ENCODE data around the gene MEIOSIN.

- TF ChIP-seq, protein P1, sequence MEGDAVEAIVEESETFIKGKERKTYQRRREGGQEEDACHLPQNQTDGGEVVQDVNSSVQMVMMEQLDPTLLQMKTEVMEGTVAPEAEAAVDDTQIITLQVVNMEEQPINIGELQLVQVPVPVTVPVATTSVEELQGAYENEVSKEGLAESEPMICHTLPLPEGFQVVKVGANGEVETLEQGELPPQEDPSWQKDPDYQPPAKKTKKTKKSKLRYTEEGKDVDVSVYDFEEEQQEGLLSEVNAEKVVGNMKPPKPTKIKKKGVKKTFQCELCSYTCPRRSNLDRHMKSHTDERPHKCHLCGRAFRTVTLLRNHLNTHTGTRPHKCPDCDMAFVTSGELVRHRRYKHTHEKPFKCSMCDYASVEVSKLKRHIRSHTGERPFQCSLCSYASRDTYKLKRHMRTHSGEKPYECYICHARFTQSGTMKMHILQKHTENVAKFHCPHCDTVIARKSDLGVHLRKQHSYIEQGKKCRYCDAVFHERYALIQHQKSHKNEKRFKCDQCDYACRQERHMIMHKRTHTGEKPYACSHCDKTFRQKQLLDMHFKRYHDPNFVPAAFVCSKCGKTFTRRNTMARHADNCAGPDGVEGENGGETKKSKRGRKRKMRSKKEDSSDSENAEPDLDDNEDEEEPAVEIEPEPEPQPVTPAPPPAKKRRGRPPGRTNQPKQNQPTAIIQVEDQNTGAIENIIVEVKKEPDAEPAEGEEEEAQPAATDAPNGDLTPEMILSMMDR (conservative IDR thresholded peaks at IDR 0.05; ENCODE audit: low read depth, low read length), result no peak
- TF ChIP-seq POLR2A (IDR thresholded peaks at IDR 0.05; ENCODE audit: low read depth, low read length) (no peak), SMC3 (IDR thresholded peaks at IDR 0.05; ENCODE audit: low read depth, low read length) (no peak), RAD21 (IDR thresholded peaks at IDR 0.05; ENCODE audit: low read length) (no peak), MXI1 (IDR thresholded peaks at IDR 0.05; ENCODE audit: borderline replicate concordance, low read depth, low read length) (no peak), RCOR1 (IDR thresholded peaks at IDR 0.05; ENCODE audit: insufficient replicate concordance, low read length) (no peak), CHD1 (IDR thresholded peaks at IDR 0.05; ENCODE audit: low read depth, low read length) (no peak)
- TF ChIP-seq, protein P2, sequence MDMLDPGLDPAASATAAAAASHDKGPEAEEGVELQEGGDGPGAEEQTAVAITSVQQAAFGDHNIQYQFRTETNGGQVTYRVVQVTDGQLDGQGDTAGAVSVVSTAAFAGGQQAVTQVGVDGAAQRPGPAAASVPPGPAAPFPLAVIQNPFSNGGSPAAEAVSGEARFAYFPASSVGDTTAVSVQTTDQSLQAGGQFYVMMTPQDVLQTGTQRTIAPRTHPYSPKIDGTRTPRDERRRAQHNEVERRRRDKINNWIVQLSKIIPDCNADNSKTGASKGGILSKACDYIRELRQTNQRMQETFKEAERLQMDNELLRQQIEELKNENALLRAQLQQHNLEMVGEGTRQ (IDR thresholded peaks at IDR 0.05; ENCODE audit: low read depth, low read length), result no peak
- TF ChIP-seq, protein P3, sequence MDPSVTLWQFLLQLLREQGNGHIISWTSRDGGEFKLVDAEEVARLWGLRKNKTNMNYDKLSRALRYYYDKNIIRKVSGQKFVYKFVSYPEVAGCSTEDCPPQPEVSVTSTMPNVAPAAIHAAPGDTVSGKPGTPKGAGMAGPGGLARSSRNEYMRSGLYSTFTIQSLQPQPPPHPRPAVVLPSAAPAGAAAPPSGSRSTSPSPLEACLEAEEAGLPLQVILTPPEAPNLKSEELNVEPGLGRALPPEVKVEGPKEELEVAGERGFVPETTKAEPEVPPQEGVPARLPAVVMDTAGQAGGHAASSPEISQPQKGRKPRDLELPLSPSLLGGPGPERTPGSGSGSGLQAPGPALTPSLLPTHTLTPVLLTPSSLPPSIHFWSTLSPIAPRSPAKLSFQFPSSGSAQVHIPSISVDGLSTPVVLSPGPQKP (IDR thresholded peaks at IDR 0.05; ENCODE audit: borderline replicate concordance, low read depth, low read length), result no peak
These were observed 33.1 kb downstream of the MEIOSIN start for GRCh38 chr19:45766296-45766868.
